ENCODE data around the gene APOA1.

The APOA1 gene

DNA sequence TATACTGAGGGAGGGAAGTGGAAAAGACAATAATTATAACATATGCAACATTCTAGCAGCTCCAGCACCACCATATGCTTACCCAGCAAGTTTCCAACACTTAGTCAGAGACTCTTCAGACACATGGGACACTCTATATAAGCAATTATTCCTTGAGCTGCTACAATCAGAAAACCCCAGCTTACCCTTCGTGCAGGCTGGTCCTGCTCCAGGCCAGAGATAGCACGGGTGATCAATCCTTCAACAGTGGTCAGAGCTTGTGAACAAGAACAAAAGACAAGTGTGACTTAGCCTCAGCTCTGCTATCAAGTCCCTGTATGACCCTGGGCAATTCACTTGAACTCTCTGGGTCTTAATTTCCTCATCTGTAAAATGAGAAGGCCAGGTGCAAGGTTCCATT, 51.1 kb downstream of the APOA1 start:
- H3K9me2 ChIP-seq (replicated peaks; ENCODE audit: low read depth, low read length) = no peaks in the 10 kb centered on the region
- H3K27me3 ChIP-seq (ENCODE audit: insufficient read depth, low read length, poor library complexity, severe bottlenecking) = no peaks in the 10 kb centered on the region
- H3K9ac ChIP-seq (ENCODE audit: low read depth, low read length, poor library complexity, severe bottlenecking) = peak overlapping the region; percentile 90
- no peak overlapping the region for H2AFZ ChIP-seq (ENCODE audit: low read length)
- H3F3A ChIP-seq (ENCODE audit: low read depth) = no peaks in the 10 kb centered on the region
- peaks cover 46% of the 10 kb centered on the region for H3K79me2 ChIP-seq (ENCODE audit: insufficient read depth, low read length)
- H4K20me1 ChIP-seq (ENCODE audit: insufficient read depth, low read length, poor library complexity, severe bottlenecking) = peaks cover 12% of the 10 kb centered on the region
- peaks cover 28% of the 10 kb centered on the region for H3K4me1 ChIP-seq (ENCODE audit: insufficient read depth, low read length, poor library complexity, severe bottlenecking)
- H3K9me3 ChIP-seq (ENCODE audit: insufficient read depth, low read depth, low read length) = no peaks in the 10 kb centered on the region
- H3K36me3 ChIP-seq (ENCODE audit: insufficient read depth, low read length) = peaks cover 41% of the 10 kb centered on the region; the same call in 1 of the 2 replicates
- TF ChIP-seq CTCF (conservative IDR thresholded peaks at IDR 0.05; ENCODE audit: low read length) (no peak), EZH2phosphoT487 (IDR thresholded peaks at IDR 0.05; ENCODE audit: borderline replicate concordance) (no peak)
- H3K4me3 ChIP-seq (ENCODE audit: low read length, poor library complexity, severe bottlenecking) = peak overlapping the region; percentile 99
- peak overlapping the region; percentile 96 for H3K4me2 ChIP-seq (ENCODE audit: low read depth, low read length, poor library complexity, severe bottlenecking)

All from Loucy (cell line).